OCI-LY3 (cell line): ENCODE data around the gene FPR1.

Experiments
- H2AFZ ChIP-seq: fragments of 200-600, 300-600 bp; shearing (Covaris generic); 2 replicates; pipeline ENCODE4 v1.6.0; 2014; ENCODE audit warnings: antibody characterized with exemption, low read depth, low read length
- H3K27ac ChIP-seq: fragments of 200-600, 300-600 bp; sonication (generic); 2 replicates; pipeline ENCODE4 v1.5.1; 2014; ENCODE audit warnings: mild to moderate bottlenecking, low read length, moderate library complexity, mixed read lengths
- H3K27me3 ChIP-seq: fragments of 200-600, 300-600 bp; sonication (generic); 2 replicates; pipeline ENCODE4 v1.6.1; 2014; ENCODE audit warnings: low read depth, low read length, mixed read lengths
- H3K36me3 ChIP-seq: fragments of 200-600, 300-600 bp; sonication (generic); replicated peaks from 2 replicates; pipeline ENCODE3; 2014; ENCODE audit warnings: low read depth, low read length, mixed read lengths
- H3K4me1 ChIP-seq: fragments of 300-600, 200-600 bp; sonication (generic); 2 replicates; pipeline ENCODE4 v1.6.1; 2014; ENCODE audit warnings: low read length, mixed read lengths
- H3K4me2 ChIP-seq: fragments of 200-600, 300-600 bp; sonication (generic); 2 replicates; pipeline ENCODE4 v1.6.1; 2014; ENCODE audit warnings: low read length, mixed read lengths
- H3K4me3 ChIP-seq: fragments of 300-600, 200-600 bp; sonication (generic); 2 replicates; pipeline ENCODE4 v1.5.1; 2014; ENCODE audit warnings: antibody characterized with exemption, mild to moderate bottlenecking, low read length, moderate library complexity
- H3K79me2 ChIP-seq: fragments of 300-600, 200-600 bp; shearing (Covaris generic); 2 replicates; pipeline ENCODE4 v1.6.1; 2014; ENCODE audit warnings: mild to moderate bottlenecking, low read length, mixed read lengths
- H3K9ac ChIP-seq: fragments of 300-600, 200-600 bp; shearing (Covaris generic); 2 replicates; pipeline ENCODE4 v1.6.0; 2014; ENCODE audit warnings: mild to moderate bottlenecking, low read length, moderate library complexity
- H3K9me3 ChIP-seq: fragments of 200-600, 300-600 bp; shearing (Covaris generic); 2 replicates; pipeline ENCODE4 v1.6.1; 2014; ENCODE audit warnings: low read length, mixed read lengths; ENCODE audit not compliant: insufficient read depth
- H4K20me1 ChIP-seq: fragments of 200-600, 300-600 bp; sonication (generic); 2 replicates; pipeline ENCODE4 v1.6.1; 2016; ENCODE audit warnings: low read length, mixed read lengths; ENCODE audit not compliant: insufficient read depth
- EZH2phosphoT487 ChIP-seq: fragments of 200-600 bp; shearing (Covaris generic); IDR thresholded peaks from 2 replicates; pipeline ENCODE4 v1.6.1; 2018; ENCODE audit warnings: antibody characterized with exemption, mixed run types, low read depth
- TF ChIP-seq, protein P1 (sequence below): fragments of 200-600, 300-600 bp; sonication (generic); IDR thresholded peaks from 2 replicates; pipeline ENCODE4 v1.5.1; 2014; ENCODE audit warnings: antibody characterized with exemption, low read length, low read depth

Gene FPR1

DNA sequence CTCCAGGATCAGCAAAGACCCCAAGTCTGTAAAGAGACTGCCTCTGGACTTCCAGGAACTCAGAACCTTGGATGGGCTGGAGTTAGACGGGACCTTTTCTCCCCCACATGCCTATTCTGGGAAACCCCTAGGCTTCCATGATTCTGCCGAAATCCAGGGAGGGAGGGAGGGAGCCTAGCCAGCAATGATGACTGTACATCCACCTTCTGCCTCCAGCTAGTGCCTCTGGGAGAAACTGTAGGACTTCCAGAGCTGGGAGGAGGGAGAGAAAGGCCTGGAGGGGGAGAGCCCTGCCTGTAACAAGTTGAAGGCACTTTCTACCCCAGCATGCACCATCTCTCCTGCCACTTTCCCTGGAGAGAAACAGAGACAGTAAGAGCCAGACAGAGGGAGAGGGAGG lies 21.9 kb downstream of the FPR1 start:
- Histone ChIP-seq H3K79me2 (no peaks in the 10 kb centered on the region), H3K4me2 (no peak overlapping the region), H3K4me1 (no peaks in the 10 kb centered on the region), H3K9me3 (no peaks in the 10 kb centered on the region), H3K9ac (no peak overlapping the region), H3K4me3 (no peak overlapping the region), H4K20me1 (no peaks in the 10 kb centered on the region), H3K27ac (no peak overlapping the region), H3K36me3 (no peaks in the 10 kb centered on the region), H3K27me3 (peaks cover 13% of the 10 kb centered on the region; the same call in 1 of the 2 replicates), H2AFZ (no peak overlapping the region)
- TF ChIP-seq, protein P1, sequence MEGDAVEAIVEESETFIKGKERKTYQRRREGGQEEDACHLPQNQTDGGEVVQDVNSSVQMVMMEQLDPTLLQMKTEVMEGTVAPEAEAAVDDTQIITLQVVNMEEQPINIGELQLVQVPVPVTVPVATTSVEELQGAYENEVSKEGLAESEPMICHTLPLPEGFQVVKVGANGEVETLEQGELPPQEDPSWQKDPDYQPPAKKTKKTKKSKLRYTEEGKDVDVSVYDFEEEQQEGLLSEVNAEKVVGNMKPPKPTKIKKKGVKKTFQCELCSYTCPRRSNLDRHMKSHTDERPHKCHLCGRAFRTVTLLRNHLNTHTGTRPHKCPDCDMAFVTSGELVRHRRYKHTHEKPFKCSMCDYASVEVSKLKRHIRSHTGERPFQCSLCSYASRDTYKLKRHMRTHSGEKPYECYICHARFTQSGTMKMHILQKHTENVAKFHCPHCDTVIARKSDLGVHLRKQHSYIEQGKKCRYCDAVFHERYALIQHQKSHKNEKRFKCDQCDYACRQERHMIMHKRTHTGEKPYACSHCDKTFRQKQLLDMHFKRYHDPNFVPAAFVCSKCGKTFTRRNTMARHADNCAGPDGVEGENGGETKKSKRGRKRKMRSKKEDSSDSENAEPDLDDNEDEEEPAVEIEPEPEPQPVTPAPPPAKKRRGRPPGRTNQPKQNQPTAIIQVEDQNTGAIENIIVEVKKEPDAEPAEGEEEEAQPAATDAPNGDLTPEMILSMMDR = no peak
- TF ChIP-seq EZH2phosphoT487 = no peak

DNA sequence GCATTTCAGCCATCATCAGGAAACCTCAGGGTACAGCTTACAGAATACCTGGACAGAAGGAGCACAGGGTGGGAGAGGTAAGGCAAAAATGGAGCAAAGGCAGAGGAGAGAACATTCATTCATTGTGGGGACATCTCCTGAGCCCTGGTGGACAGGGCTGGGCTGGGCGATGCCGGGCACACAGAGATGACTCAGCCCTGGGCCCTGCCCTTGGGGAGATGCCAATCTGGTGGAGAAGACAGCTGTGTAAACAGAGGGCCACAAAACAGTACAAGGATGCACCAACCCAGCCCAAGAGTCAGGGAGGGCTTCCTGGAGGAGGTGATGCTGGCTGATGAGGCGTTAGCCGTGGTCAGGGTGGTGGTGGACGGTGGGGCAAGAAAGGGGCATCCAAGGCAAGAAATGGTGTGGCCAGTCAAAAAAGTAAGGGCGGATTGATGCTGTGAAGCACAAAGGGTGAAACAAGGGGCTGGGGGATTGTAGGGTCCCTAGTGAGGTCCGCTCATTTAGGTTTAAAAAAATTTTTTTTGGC lies 24.3 kb downstream of the FPR1 start:
- Histone ChIP-seq H3K4me2 (no peak overlapping the region), H3K4me3 (no peak overlapping the region), H3K27ac (no peak overlapping the region), H3K9me3 (no peaks in the 10 kb centered on the region), H4K20me1 (no peaks in the 10 kb centered on the region), H2AFZ (no peak overlapping the region), H3K9ac (no peak overlapping the region), H3K36me3 (no peaks in the 10 kb centered on the region), H3K27me3 (peaks cover 7% of the 10 kb centered on the region; the same call in 1 of the 2 replicates), H3K79me2 (no peaks in the 10 kb centered on the region), H3K4me1 (no peaks in the 10 kb centered on the region)
- TF ChIP-seq, protein P1 = no peak
- no peak for TF ChIP-seq EZH2phosphoT487

DNA sequence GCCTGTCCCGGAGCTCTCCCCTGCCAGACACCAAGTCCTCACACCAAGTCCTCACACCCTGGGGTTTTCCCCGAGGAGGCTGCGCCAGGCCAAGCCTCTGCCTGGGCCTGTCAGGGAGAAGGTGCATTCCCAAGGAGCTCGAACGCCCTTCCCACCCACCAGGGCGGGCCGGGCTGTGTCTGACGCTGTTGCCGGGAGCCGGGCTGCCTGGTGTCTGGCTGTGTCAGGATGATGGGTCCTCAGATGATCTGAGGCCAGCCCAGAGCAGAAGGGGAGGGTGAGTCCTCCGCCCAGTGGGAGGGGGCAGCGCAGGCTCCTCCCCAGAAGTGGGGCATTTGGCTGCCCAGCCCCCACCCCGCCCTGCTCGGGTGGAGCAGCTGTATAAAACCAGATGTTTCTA lies 25.6 kb downstream of the FPR1 start:
- Histone ChIP-seq H3K27me3 (peaks cover 7% of the 10 kb centered on the region; the same call in 1 of the 2 replicates), H3K27ac (no peak overlapping the region), H3K9me3 (no peaks in the 10 kb centered on the region), H2AFZ (no peak overlapping the region), H3K4me2 (no peak overlapping the region), H4K20me1 (no peaks in the 10 kb centered on the region), H3K9ac (no peak overlapping the region), H3K4me3 (no peak overlapping the region), H3K79me2 (no peaks in the 10 kb centered on the region), H3K36me3 (no peaks in the 10 kb centered on the region), H3K4me1 (no peaks in the 10 kb centered on the region)
- TF ChIP-seq, protein P1 = no peak
- no peak for TF ChIP-seq EZH2phosphoT487

GRCh38 chr19:51724543-51724942 lies 27.1 kb downstream of the FPR1 start:
- no peak for TF ChIP-seq EZH2phosphoT487
- TF ChIP-seq, protein P1 = no peak
- peaks cover 7% of the 10 kb centered on the region; the same call in 1 of the 2 replicates for H3K27me3 ChIP-seq
- no peaks in the 10 kb centered on the region for H3K36me3 ChIP-seq
- H3K4me1 ChIP-seq = no peaks in the 10 kb centered on the region
- H2AFZ ChIP-seq = no peak overlapping the region
- H3K27ac ChIP-seq = no peak overlapping the region
- no peaks in the 10 kb centered on the region for H4K20me1 ChIP-seq
- no peaks in the 10 kb centered on the region for H3K79me2 ChIP-seq
- no peak overlapping the region for H3K4me2 ChIP-seq
- H3K9me3 ChIP-seq = no peaks in the 10 kb centered on the region
- H3K4me3 ChIP-seq = no peak overlapping the region
- H3K9ac ChIP-seq = no peak overlapping the region
